ENCODE measurements around the gene DDX59.

DNA sequence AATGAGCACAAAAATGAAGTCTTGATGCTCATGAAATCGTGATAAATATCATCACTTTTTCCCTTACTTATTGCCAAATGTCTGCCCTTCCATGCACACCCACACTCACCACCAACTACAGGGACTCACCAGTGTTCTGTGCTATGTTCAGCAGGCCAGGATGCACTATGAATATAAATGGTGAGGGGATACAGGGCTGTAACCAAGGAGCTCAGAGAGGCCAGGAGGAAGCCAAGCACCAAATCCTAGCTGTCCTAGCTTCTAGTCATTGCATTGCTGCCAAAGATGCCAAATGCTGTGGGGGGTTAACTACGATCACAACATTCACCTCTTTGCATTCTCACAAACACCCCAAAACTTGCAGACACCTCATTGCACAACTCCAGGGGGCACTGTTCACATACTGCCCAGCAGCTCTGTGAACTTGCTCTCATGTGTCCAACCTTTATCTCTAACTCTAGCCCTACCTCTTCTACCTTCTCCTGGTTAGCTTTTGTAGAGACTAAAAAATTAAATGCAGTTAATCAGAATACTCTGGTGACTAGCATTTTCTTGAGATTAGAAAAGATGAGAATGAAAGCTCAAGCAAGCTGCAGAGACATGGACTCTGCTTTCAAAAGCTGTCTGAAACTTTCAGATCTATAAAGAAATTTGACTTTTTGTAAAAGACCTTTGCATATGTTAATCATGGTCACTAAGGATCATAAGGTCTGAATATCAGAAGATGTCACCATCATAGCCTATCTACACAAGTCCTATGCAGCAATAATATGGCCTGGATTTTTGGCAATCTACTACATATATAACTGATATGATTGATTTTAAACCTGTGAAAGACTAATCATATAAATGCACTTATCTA, 35.2 kb downstream of the DDX59 start:
- TF ChIP-seq SRF (IDR thresholded peaks at IDR 0.05; ENCODE audit: low read depth in 2 of 2, low read length in 2 of 2) (no peak), RBBP5 (conservative IDR thresholded peaks at IDR 0.05) (no peak), TAF1 (IDR thresholded peaks at IDR 0.05; ENCODE audit: borderline replicate concordance, low read depth, low read length) (no peak), EED (IDR thresholded peaks at IDR 0.05; ENCODE audit: low read depth) (no peak), ZNF207 (IDR thresholded peaks at IDR 0.05; ENCODE audit: borderline replicate concordance) (no peak), POLR2AphosphoS2 (IDR thresholded peaks at IDR 0.05; ENCODE audit: low read depth, low read length) (no peak), MYC (IDR thresholded peaks at IDR 0.05; ENCODE audit: insufficient read depth, insufficient read length, insufficient replicate concordance, low read length, severe bottlenecking) (no peak), CEBPB (IDR thresholded peaks at IDR 0.05; ENCODE audit: borderline replicate concordance in 1 of 2, low read depth in 2 of 2, low read length in 2 of 2) (no peak), HDAC2 (IDR thresholded peaks at IDR 0.05) (no peak), ESRRA (IDR thresholded peaks at IDR 0.05; ENCODE audit: low read length) (no peak)
- TF ChIP-seq, protein P1, sequence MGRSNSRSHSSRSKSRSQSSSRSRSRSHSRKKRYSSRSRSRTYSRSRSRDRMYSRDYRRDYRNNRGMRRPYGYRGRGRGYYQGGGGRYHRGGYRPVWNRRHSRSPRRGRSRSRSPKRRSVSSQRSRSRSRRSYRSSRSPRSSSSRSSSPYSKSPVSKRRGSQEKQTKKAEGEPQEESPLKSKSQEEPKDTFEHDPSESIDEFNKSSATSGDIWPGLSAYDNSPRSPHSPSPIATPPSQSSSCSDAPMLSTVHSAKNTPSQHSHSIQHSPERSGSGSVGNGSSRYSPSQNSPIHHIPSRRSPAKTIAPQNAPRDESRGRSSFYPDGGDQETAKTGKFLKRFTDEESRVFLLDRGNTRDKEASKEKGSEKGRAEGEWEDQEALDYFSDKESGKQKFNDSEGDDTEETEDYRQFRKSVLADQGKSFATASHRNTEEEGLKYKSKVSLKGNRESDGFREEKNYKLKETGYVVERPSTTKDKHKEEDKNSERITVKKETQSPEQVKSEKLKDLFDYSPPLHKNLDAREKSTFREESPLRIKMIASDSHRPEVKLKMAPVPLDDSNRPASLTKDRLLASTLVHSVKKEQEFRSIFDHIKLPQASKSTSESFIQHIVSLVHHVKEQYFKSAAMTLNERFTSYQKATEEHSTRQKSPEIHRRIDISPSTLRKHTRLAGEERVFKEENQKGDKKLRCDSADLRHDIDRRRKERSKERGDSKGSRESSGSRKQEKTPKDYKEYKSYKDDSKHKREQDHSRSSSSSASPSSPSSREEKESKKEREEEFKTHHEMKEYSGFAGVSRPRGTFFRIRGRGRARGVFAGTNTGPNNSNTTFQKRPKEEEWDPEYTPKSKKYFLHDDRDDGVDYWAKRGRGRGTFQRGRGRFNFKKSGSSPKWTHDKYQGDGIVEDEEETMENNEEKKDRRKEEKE (IDR thresholded peaks at IDR 0.05), result no peak
- TF ChIP-seq, protein P2, sequence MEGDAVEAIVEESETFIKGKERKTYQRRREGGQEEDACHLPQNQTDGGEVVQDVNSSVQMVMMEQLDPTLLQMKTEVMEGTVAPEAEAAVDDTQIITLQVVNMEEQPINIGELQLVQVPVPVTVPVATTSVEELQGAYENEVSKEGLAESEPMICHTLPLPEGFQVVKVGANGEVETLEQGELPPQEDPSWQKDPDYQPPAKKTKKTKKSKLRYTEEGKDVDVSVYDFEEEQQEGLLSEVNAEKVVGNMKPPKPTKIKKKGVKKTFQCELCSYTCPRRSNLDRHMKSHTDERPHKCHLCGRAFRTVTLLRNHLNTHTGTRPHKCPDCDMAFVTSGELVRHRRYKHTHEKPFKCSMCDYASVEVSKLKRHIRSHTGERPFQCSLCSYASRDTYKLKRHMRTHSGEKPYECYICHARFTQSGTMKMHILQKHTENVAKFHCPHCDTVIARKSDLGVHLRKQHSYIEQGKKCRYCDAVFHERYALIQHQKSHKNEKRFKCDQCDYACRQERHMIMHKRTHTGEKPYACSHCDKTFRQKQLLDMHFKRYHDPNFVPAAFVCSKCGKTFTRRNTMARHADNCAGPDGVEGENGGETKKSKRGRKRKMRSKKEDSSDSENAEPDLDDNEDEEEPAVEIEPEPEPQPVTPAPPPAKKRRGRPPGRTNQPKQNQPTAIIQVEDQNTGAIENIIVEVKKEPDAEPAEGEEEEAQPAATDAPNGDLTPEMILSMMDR (IDR thresholded peaks at IDR 0.05 in 2 of 3, conservative IDR thresholded peaks at IDR 0.05 in 1 of 3; ENCODE audit: control insufficient read depth in 2 of 3, extremely low read depth in 1 of 3, insufficient read depth in 1 of 3, low read depth in 3 of 3, low read length in 3 of 3), result peak in 1 of 3 experiments; percentile 41; a peak in 2 of 6 replicates
- TF ChIP-seq, protein P3, sequence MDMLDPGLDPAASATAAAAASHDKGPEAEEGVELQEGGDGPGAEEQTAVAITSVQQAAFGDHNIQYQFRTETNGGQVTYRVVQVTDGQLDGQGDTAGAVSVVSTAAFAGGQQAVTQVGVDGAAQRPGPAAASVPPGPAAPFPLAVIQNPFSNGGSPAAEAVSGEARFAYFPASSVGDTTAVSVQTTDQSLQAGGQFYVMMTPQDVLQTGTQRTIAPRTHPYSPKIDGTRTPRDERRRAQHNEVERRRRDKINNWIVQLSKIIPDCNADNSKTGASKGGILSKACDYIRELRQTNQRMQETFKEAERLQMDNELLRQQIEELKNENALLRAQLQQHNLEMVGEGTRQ (IDR thresholded peaks at IDR 0.05; ENCODE audit: borderline replicate concordance, low read depth, low read length), result no peak

Data from GM12878 (cell line).